HUES48 (cell line): ENCODE data around the gene AKAP6.
"Not testable (repeated sequence)": the region's sequence is repeated elsewhere in the genome, so short reads cannot be mapped to it uniquely, and the experiment has no call there.

Experiments used
- H3K27ac ChIP-seq: one replicate; pipeline ENCODE4 v1.7.0; 2013; ENCODE audit warnings: low read depth, low read length, inconsistent platforms
- H3K27me3 ChIP-seq: 2 replicates; pipeline ENCODE4 v1.6.1; 2013; ENCODE audit warnings: mild to moderate bottlenecking, low read length; ENCODE audit not compliant: control insufficient read depth, insufficient read depth
- H3K36me3 ChIP-seq: 2 replicates; pipeline ENCODE4 v1.6.1; 2013; ENCODE audit warnings: low read length; ENCODE audit not compliant: control insufficient read depth, insufficient read depth
- H3K4me1 ChIP-seq: 2 replicates; pipeline ENCODE4 v1.6.1; 2013; ENCODE audit warnings: mild to moderate bottlenecking, low read length; ENCODE audit not compliant: control insufficient read depth, insufficient read depth
- H3K4me3 ChIP-seq: 2 replicates; pipeline ENCODE4 v1.5.1; 2013; ENCODE audit warnings: mild to moderate bottlenecking, low read depth, low read length
- H3K9ac ChIP-seq: 2 replicates; pipeline ENCODE4 v1.6.1; 2013; ENCODE audit warnings: mild to moderate bottlenecking, low read depth, low read length, moderate library complexity
- H3K9me3 ChIP-seq: 2 replicates; pipeline ENCODE4 v1.6.1; 2013; ENCODE audit warnings: low read length; ENCODE audit not compliant: control insufficient read depth, insufficient read depth

The AKAP6 gene

GRCh38 chr14:32786886-32787285 is 457.8 kb downstream of the AKAP6 start:
- H3K27ac ChIP-seq, result no peak overlapping the region
- no peaks in the 10 kb centered on the region for H3K27me3 ChIP-seq
- no peak overlapping the region for H3K9ac ChIP-seq
- H3K36me3 ChIP-seq, result no peaks in the 10 kb centered on the region
- no peaks in the 10 kb centered on the region for H3K4me1 ChIP-seq
- H3K9me3 ChIP-seq, result no peaks in the 10 kb centered on the region
- no peak overlapping the region for H3K4me3 ChIP-seq

GRCh38 chr14:32793033-32793432 is 463.9 kb downstream of the AKAP6 start:
- H3K36me3 ChIP-seq, H3K9ac ChIP-seq, H3K9me3 ChIP-seq, H3K27ac ChIP-seq, H3K4me1 ChIP-seq, H3K27me3 ChIP-seq, H3K4me3 ChIP-seq: not testable (repeated sequence)

- no peak overlapping the region for H3K27ac ChIP-seq
- no peaks in the 10 kb centered on the region for H3K27me3 ChIP-seq
- peaks cover 26% of the 10 kb centered on the region for H3K9me3 ChIP-seq
- no peak overlapping the region for H3K4me3 ChIP-seq
- H3K9ac ChIP-seq, result no peak overlapping the region
- no peaks in the 10 kb centered on the region for H3K36me3 ChIP-seq
- no peaks in the 10 kb centered on the region for H3K4me1 ChIP-seq
Observed at GRCh38 chr14:32800320-32800719, 471.2 kb downstream of the AKAP6 start.

GRCh38 chr14:32802295-32802694 is 473.2 kb downstream of the AKAP6 start:
- H3K27ac ChIP-seq, result no peak overlapping the region
- H3K9me3 ChIP-seq, result peaks cover 27% of the 10 kb centered on the region
- no peaks in the 10 kb centered on the region for H3K36me3 ChIP-seq
- no peaks in the 10 kb centered on the region for H3K27me3 ChIP-seq
- no peak overlapping the region for H3K4me3 ChIP-seq
- no peaks in the 10 kb centered on the region for H3K4me1 ChIP-seq
- no peak overlapping the region for H3K9ac ChIP-seq

- Histone ChIP-seq H3K27ac (no peak overlapping the region), H3K36me3 (no peaks in the 10 kb centered on the region), H3K9ac (no peak overlapping the region), H3K4me1 (peaks cover 15% of the 10 kb centered on the region), H3K4me3 (no peak overlapping the region), H3K27me3 (no peaks in the 10 kb centered on the region), H3K9me3 (peaks cover 27% of the 10 kb centered on the region)
Observed at GRCh38 chr14:32805979-32806378, 476.9 kb downstream of the AKAP6 start.

GRCh38 chr14:32808644-32809043 is 479.5 kb downstream of the AKAP6 start:
- H3K27me3 ChIP-seq, result no peaks in the 10 kb centered on the region
- H3K4me3 ChIP-seq, result no peak overlapping the region
- H3K9me3 ChIP-seq, result peaks cover 11% of the 10 kb centered on the region; the same call in 1 of the 2 replicates
- H3K27ac ChIP-seq, result no peak overlapping the region
- H3K36me3 ChIP-seq, result no peaks in the 10 kb centered on the region
- H3K4me1 ChIP-seq, result peaks cover 35% of the 10 kb centered on the region
- H3K9ac ChIP-seq, result no peak overlapping the region

GRCh38 chr14:32809255-32809654 is 480.2 kb downstream of the AKAP6 start:
- peaks cover 41% of the 10 kb centered on the region for H3K4me1 ChIP-seq

GRCh38 chr14:32813401-32813800 is 484.3 kb downstream of the AKAP6 start:
- H3K9me3 ChIP-seq, result no peaks in the 10 kb centered on the region

More at GRCh38 chr14:32809255-32809654, 480.2 kb downstream of the AKAP6 start:
- H3K9me3 ChIP-seq, result 0 out of 2 replicates have a peak, but pooled peaks cover 5% of the 10 kb centered on the region
- H3K27ac ChIP-seq, result peak overlapping the region; percentile 4
- no peaks in the 10 kb centered on the region for H3K27me3 ChIP-seq
- no peak overlapping the region for H3K9ac ChIP-seq
- H3K4me3 ChIP-seq, result no peak overlapping the region
- no peaks in the 10 kb centered on the region for H3K36me3 ChIP-seq

GRCh38 chr14:32814721-32815120 is 485.6 kb downstream of the AKAP6 start:
- H3K4me1 ChIP-seq, result peaks cover 32% of the 10 kb centered on the region
- no peak overlapping the region for H3K27ac ChIP-seq

More at GRCh38 chr14:32813401-32813800, 484.3 kb downstream of the AKAP6 start:
- H3K4me1 ChIP-seq, result peaks cover 45% of the 10 kb centered on the region
- H3K36me3 ChIP-seq, result no peaks in the 10 kb centered on the region
- H3K27ac ChIP-seq, result peak overlapping the region; percentile 30
- no peak overlapping the region for H3K4me3 ChIP-seq
- H3K27me3 ChIP-seq, result no peaks in the 10 kb centered on the region
- no peak overlapping the region for H3K9ac ChIP-seq

GRCh38 chr14:32816588-32816987 is 487.5 kb downstream of the AKAP6 start:
- Histone ChIP-seq H3K36me3 (no peaks in the 10 kb centered on the region), H3K4me1 (peaks cover 28% of the 10 kb centered on the region), H3K27ac (no peak overlapping the region), H3K27me3 (no peaks in the 10 kb centered on the region), H3K4me3 (no peak overlapping the region), H3K9ac (no peak overlapping the region), H3K9me3 (no peaks in the 10 kb centered on the region)

More at GRCh38 chr14:32814721-32815120, 485.6 kb downstream of the AKAP6 start:
- Histone ChIP-seq H3K27me3 (no peaks in the 10 kb centered on the region), H3K36me3 (no peaks in the 10 kb centered on the region), H3K4me3 (no peak overlapping the region), H3K9ac (no peak overlapping the region), H3K9me3 (no peaks in the 10 kb centered on the region)

- Histone ChIP-seq H3K36me3 (no peaks in the 10 kb centered on the region), H3K27ac (no peak overlapping the region), H3K4me3 (no peak overlapping the region), H3K4me1 (peaks cover 16% of the 10 kb centered on the region), H3K9ac (no peak overlapping the region), H3K9me3 (no peaks in the 10 kb centered on the region), H3K27me3 (no peaks in the 10 kb centered on the region)
Observed at GRCh38 chr14:32817780-32818179, 488.7 kb downstream of the AKAP6 start.

GRCh38 chr14:32818581-32818980 is 489.5 kb downstream of the AKAP6 start:
- Histone ChIP-seq H3K4me3 (no peak overlapping the region), H3K27ac (no peak overlapping the region), H3K9me3 (no peaks in the 10 kb centered on the region), H3K36me3 (no peaks in the 10 kb centered on the region), H3K9ac (no peak overlapping the region), H3K27me3 (no peaks in the 10 kb centered on the region), H3K4me1 (peaks cover 10% of the 10 kb centered on the region)
